Measurements from ENCODE around the gene FOXRED1.
"Not testable (repeated sequence)": the region's sequence is repeated elsewhere in the genome, so short reads cannot be mapped to it uniquely, and the experiment has no call there.

FOXRED1 gene

DNA sequence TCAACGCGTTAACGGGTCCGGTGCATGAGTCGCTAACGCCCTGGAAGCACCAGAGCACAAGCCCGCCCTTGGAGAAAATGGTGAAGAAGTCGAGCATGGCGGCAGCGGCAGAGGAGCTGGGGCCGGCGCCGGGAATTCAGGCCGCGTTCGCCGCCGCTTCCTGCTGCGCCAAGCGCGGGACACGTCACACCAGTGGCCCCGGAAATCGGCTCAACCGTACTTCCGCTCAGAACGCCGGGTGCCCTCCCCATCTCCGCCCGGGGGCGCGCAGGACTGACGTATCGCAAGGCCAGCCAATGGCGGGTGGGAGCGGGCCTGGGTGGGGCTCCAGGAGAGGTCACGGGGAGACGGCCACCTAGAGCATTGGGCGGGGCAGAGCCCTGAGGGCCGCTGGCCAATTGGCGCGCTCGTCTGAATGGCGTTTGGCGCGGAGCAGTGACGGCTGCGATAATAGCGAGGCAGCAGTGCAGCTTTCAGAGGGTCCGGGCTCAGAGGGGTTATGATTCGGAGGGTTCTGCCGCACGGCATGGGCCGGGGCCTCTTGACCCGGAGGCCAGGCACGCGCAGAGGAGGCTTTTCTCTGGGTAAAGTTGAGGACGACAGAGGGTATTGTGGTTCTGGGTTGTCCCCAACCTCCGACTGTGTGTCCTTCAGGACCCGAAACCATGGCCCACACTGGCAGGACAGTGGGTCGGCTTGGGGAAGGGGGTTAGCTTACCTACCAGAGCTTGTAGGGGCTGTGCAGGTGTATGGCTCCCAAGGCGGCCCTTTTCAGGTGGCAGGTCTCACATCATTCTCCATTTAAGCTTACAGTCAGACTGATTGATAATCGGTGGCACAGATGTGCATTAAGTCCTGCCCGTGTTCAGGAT, at the start of gene FOXRED1, which contains the start of gene SRPRA:
Gene FOXRED1 (plus strand): TSS at position 447 of the 872 bp plus-strand sequence. CDS start 53 bp downstream, at position 500.
Gene SRPRA (minus strand): TSS at position 188 of the 872 bp plus-strand sequence. CDS start 91 bp downstream, at position 97.
- DNase-seq (ENCODE audit: low read depth) = peak; percentile 93

DNA sequence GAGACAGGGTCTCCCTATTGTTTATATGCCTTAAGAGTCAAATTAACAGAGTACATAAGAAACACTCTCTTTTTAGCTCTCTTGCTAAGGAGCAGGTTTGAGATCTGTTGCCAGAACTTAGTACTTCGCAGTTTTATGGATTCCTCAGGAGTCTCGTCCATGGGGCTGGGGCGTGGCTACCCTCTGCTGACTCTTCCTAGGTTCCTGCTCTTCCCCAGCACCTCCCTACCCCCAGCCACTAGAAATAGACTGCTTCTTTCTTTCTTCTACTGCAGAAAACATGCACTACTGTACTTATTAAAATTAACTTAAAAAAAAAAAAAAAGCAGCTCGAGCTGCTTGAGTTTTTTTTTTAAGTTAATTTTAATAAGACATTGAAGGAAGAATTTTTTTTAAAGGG, 49.4 kb upstream of the FOXRED1 start:
- DNase-seq (ENCODE audit: low read depth) = no peak

DNA sequence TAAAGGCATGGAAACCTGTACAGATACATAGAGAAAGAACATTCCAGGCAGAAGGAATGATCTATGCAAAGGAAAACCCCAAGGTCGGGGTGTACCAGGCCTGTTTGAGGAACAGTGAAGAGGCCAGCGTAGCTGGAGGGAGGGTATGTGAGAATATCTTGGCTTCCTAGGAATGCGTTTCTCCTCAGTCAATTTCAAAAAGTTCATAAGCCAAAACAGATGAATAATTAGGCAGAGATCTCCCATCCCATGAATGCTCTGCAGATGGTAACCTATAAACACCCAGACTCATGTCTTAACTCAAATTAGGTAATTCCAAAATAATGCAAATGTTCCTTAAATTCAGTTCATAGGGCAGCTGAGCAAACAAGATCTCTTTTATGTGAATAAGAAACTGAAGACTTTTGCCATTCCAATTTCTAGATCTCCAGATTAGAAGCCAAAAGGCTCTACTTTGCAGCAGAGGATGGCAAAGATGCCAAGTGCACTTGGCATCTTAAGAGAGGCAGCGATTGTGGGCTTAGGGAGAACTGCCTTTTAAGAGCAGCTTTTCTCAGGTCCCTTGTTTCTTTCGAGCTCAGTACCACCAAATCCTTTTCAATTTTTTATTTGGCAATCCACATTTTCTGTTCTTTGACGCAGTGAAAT, 44.2 kb upstream of the FOXRED1 start:
- DNase-seq (ENCODE audit: low read depth) = no peak

DNA sequence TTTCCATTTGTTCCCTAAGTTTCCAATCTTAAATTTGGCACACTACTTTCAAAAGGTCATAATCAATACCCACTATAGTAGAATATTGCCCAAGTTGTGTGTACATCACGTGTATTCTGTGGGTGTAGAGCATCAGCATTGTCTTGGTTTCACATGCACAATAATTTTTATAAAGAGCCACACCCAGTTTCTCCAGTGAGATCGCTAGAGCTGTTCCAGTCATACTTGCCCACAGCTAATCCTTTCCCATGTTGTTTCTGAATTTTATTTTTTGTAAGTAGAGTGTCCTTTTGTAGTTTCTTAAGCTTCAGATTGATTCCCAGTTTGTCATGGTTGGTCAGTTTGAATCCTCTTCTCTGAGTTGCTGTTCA, 43.7 kb upstream of the FOXRED1 start:
- DNase-seq (ENCODE audit: low read depth) = no peak

DNA sequence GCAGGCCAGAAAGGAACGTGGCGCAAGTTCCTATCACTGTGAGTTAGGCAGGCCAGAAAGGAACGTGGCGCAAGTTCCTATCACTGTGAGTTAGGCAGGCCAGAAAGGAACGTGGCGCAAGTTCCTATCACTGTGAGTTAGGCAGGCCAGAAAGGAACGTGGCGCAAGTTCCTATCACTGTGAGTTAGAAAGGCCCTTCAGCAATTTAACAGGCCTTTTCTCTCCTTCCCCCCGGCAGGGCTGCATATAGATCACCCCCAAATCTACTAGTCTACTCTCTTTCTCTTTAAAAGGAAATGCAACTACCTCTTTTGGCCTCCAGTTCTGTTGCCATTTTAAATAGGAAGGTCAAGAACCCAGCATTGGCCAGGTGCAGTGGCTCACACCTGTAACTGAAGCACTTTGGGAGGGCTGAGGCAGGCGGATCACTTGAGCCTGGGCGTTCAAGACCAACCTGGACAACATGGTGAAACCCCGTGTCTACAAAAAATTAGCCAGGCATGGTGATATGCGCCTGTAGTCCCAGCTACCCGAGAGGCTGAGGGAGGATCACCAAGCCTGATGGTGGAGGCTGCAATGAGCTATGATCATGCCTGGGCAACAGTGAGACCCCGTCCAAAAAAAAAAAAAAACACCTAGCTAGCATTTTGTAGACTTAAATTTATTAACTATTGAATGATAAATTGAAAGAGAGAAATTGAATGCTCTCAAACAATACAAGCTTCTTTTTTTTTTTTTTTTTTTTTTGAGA, 42.4 kb upstream of the FOXRED1 start:
- no peak for DNase-seq (ENCODE audit: low read depth)

DNA sequence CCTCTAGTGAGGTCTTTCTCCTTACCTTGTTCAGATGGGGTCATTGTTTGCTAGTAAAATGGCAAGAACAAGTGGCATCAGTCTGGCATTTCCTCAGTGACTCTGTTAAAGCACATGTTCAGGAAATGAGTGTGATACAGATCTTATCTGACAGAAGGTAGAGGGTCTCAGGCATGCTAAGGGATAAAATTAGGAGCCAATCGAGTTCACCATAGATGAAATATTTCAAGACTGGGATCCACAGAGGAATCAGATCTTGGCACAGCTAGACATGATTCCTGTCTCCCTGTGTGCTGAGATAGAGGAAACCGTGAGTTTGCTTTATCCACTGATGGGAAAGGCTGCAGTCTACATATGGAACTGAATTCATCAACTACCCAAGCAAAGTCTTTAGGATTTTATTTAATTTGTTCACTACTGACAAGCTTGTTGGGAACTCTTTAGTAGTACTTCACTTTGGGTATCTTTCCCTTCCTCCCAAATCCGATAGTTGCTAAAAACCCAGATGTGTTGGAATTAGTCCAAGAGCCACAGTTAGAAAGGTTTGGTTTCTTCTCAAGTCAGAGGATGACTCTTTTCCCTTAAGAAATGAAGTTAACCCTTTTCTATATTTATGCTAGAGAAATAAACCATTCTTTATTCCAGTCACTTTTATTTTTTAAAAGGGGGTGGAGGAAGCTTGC, 39.0 kb upstream of the FOXRED1 start:
- no peak for DNase-seq (ENCODE audit: low read depth)

DNA sequence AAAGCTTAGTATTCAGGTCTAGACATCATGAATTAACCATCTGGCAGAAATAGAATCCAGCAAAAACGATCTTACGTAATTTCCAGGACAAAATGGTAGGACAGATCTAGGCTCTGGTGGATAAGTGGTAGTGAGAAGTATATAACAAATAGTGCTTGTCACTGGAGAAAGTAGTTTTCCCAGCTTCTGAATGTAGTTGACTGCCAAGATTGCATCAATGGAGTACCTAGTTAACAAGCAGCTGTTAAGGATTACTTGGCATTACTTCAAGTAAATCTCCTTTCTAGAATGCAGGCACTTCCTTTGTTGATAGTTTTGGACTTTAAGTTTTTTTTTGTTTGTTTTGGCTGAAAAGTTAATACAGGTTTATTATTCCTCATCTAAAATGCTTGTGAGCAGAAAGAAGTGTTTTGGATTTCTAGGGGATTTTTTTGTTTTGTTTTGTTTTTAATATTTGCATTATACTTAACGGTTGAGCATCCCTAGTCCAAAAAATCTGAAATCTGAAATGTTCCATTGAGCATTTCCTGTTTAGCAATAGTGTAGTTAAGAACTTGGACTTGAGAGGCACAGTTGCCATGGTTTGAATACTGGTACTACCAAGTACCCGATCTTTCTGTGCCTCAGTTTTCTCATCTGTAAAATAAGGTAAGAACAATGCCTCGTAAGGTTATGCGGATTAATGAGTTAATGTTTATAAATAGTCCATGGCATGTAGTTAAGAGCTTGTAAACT, 37.1 kb upstream of the FOXRED1 start:
- DNase-seq (ENCODE audit: low read depth) = no peak

DNA sequence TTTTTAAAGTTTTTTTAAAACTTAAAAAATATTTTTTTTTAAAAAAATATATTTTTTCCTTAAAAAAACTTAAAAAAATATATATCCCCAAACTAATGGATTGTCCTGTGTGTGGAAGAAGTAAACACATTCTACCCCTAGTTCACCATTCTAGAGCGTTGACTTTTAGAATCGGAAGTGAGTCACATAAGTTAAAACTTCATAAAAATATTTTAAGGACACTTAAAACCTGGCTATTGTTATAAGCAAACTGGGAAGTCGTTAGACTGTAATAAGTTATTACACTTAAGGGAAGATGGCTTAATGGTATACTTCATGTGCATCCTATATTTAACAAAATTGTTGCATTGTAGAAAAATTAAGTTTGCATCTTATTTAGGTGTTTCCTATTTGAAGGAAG, 36.3 kb upstream of the FOXRED1 start:
- DNase-seq (ENCODE audit: low read depth) = no peak

DNA sequence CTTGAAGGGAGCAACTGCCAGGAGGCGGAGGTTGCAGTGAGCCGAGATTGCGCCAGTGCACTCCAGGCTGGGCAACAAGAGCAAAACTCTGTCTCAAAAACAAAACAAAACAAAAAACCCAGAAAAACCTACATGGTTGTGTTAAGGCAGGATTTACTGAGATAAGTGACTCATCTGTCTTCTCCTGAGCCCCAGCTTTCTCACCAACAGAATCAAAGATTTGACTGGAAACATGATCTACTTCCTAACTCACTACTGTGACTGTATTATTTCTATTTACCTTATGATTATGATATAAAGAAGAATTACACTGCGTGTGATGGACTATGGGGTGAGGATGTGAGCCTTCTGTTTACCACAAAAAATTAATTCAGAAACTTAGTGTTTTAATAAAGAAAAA, 35.6 kb upstream of the FOXRED1 start:
- DNase-seq (ENCODE audit: low read depth) = peak; percentile 45

DNA sequence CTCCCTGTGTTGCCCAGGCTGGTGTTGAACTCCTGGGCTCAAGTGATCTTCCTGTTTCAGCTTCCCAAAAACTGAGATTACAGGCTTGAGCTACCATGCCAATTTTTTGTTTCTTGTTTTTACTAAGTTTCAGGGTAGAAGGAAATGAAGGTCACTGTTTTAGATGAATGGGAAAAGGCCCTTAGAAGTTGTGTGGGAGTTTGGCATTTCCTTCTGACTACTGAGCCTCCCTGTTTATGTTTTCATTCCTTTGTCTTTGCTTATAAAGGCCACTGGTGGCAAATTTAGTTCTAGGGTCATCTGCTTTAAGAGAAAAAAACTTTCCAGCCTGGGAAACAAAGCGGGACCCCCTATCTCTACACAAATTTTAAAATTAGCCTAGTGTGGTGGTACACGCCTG, 22.3 kb upstream of the FOXRED1 start:
- no peak for DNase-seq (ENCODE audit: low read depth)

DNA sequence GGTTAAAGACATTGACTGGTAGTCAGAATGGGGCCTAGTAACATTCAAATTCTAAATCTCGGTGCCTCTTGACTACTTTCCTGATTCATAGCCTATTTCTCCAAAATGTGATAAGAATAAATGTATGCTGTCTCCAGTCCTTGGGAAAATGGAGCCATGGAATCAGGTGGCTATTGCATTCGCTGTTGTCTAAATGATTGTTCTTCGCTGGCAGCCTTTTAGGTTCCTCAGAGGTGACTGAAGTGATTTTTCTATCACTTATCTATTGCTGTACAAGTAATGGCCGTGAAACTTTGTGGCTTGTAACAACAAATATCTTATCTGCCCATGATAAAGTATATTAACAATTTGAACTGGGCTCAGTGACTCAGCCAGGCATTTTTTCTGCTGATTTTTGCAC, 15.7 kb upstream of the FOXRED1 start:
- DNase-seq (ENCODE audit: low read depth) = no peak

DNA sequence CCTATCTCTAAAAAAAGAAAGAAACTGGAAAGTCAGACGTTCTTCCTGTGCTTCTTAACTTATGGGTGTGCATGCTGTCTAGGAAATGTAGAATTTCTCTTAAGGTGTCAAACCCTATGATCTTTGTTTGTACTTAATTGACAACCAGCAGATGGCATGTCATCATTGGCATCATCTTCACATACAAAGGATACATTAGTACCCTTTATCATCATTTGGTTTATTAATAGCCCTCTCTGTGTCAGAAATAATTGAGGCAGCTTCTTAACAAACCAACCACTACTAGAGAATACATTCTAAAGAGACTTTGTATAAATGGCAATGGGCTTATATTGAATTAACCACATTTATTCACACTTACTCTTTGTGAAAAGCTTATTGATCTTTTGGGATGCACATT, 14.1 kb upstream of the FOXRED1 start:
- no peak for DNase-seq (ENCODE audit: low read depth)

DNA sequence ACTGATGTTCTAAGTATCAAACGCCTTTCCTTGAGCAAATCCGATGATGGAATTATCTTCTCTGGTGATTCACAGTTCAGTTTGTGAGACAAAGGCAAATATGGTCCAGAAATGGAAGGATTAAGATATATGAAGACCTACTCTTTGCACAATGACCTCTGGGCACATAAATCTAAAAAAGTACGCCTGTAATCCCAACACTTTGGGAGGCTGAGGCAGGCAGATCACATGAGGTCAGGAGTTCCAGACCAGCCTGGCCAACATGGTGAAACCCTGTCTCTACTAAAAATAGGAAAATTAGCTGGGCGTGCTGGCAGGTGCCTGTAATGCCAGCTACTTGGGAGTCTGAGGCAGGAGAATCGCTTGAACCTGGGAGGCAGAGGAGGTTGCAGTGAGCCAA, 13.4 kb upstream of the FOXRED1 start:
- DNase-seq (ENCODE audit: low read depth) = not testable (repeated sequence)

DNA sequence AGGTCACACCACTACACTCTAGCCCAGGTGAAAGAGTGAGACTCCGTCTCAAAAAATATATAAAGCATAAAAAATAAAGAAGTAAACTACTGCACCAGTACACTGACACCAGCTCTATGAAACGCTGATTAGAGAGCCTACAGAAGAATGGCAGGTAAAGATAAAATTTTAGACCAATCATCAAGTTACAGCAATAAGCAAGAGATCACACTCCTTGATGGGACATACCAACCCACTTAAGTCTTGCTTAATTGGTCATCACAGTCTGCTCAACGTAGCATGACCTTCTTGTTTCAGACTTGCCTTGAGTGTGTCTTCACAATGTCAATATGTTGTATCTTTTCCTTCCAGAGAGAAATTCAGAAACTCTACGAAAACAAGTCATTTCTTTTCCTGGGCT, 12.7 kb upstream of the FOXRED1 start:
- no peak for DNase-seq (ENCODE audit: low read depth)

DNA sequence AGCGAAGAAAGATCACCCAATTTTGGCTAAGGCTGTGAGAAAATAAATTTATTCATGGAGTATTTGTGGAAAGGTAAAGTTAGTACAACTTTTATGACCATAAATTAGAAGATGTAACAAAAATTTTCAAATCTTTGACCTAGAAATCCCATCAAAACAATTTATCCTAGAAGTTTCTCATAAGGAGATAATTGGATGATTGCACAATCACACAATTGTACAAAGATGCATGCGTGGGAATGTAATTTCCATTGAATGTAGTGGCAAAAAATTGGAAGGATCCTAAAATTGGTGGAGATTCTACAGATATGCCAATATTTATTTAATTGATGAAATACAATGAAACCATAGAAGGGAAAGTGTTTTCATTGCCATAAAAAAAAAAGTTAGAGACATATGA, 11.8 kb upstream of the FOXRED1 start:
- DNase-seq (ENCODE audit: low read depth) = no peak

DNA sequence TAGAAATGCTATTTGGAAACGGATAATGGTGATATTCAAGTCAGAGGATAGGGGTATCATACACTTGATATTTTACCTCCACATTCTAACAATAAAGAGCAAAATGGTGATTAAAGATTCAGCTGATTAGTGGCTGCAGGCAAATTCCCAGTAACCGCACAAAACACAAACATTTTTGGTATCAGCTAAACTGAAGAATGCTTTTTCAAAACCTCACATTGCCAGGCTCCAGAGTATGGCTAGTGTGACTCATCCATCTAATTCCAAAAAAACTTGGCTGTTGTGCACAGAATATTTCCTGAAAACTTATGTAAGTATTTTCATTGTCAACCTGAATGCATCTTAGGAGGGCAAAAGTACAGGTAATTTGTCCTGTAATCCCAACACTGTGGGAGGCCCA, 11.2 kb upstream of the FOXRED1 start:
- no peak for DNase-seq (ENCODE audit: low read depth)

DNA sequence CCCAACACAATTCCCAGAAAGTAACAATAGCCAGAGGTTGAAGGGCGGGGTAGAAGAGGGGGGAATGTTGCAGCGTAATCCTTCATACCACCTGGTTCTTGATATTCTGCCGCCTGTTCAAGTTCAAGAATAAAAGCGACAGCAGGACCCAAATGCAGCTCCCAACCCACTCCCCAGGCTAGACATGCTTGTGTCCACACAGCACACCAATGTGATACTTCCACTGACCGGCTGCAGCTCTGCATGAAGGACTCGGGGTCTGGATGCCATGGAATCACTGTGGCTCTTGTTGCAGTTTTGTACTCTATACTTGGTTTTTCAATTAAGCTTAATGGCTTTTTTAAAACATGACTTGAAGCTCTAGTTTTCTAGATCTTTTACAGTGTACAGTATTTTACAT, 6.7 kb upstream of the FOXRED1 start:
- DNase-seq (ENCODE audit: low read depth) = no peak

DNA sequence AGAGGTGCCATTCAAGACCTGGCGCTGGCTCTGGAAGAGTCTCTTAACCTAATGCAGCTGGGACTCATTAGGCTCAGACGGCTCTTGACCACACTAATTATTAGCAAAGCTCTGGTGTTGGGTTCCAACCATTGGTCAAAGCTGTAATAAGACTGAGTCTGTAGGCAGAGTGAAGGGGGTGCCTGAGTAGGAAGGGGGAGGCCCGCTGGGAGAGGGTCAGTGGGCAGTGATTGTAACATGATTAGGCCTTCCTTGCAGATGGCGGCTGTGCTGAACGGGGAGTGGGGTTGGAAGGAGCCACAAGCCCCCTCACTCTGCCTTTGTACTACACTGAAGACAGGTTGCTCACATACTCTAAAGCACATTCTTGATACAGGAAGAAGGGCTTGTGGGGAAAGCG, 5.5 kb upstream of the FOXRED1 start:
- DNase-seq (ENCODE audit: low read depth) = no peak

DNA sequence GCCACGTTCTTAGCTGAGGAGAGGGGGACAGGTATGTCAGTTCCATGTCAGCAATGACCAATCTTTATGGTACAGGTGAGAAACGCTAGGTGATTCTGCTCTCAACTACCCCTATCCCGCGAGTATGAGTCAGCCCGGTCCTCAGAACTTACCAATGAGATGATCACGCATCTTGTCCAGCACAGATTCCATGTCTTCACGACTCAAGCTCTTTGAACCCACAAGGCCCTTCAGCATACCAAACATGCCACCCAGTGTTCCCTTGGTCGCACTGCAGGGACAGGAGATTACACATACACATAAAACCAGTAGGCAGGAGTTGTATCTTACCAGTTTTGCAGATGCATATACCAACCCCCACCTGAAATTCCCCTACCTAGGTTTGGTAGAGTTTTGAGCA, 3.1 kb upstream of the FOXRED1 start:
- DNase-seq (ENCODE audit: low read depth) = no peak

DNA sequence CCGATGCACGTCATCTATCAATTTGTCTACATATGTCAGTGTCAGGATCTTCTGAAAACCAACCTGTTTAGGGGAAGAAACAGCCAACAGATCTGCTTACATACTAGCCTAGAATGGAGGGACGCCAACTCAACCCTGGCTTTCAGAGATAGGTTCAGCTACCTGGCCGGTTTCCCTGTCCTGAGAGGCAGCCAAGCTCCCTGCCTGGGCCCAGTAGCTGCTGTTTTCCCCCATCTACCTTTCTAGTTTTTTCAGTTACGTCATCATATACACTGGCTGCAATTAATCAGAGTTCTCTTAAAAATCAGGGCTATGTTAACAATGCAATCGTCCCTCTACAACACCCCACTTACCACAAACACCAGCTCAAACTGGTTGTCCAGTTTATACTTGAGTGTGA, 1.3 kb upstream of the FOXRED1 start:
- no peak for DNase-seq (ENCODE audit: low read depth)

DNA sequence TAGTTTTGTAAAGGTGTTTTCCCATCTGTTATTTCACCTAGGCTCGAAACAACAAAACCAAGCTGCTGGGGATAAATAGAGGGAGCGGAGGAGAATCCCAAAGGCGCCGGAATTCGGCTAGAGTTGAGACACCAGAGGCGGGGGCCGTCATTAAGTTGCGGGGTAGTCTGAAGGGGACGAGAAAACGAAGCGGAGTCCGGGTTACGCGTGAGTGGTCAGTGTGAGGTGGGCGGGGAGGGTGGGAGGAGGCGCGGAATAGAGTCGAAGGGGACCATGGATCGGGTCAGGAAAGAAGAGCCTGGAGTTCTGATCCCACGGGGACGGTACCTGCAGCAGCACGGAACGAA, 620 bp upstream of the FOXRED1 start:
- no peak for DNase-seq (ENCODE audit: low read depth)

DNA sequence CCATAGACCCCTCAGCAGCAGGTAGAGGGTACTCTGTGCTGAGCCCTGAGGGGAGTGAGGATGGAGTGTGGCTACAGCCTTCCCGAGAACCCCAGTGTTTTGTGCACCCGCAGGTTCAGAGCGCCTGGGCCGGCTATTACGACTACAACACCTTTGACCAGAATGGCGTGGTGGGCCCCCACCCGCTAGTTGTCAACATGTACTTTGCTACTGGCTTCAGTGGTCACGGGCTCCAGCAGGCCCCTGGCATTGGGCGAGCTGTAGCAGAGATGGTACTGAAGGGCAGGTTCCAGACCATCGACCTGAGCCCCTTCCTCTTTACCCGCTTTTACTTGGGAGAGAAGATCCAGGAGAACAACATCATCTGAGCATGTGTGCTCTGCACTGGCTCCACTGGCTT, 8.4 kb downstream of the FOXRED1 start:
- DNase-seq (ENCODE audit: low read depth) = no peak
